GM18867 (cell line): Measurements from ENCODE around the gene PCBD1.

Experiments
- ATAC-seq: cut with Tn5 transposase; IDR thresholded peaks from one replicate; pipeline ENCODE4 v1.9.1; 2021; ENCODE audit warnings: mild to moderate bottlenecking, moderate library complexity; ENCODE audit not compliant: unreplicated experiment

PCBD1 gene

DNA sequence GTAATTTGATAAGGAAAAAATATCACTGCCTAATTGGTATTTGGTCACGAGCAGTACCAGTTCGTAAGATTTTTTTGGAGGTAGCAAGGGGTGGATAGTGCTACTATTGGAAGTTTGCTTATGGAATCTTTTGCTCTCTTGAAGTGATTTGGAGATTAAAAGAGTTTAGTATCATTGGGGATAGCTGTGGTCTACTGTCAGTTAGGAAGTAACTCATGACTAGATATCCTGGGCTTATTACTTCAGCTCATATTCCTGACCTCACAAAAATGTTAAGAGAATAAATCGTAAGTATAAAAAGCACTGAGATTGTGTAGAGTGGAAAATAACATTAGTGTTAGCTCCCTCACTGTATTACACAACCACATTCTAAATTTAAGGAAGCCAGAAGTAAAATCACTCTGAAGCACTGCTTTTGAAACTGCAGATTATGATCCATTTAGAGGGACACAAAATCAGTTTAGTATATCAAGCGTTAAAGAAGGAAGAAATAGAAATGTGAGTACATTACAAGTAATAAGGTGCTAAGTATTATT is 50.0 kb downstream of the PCBD1 start:
- ATAC-seq = no peak

DNA sequence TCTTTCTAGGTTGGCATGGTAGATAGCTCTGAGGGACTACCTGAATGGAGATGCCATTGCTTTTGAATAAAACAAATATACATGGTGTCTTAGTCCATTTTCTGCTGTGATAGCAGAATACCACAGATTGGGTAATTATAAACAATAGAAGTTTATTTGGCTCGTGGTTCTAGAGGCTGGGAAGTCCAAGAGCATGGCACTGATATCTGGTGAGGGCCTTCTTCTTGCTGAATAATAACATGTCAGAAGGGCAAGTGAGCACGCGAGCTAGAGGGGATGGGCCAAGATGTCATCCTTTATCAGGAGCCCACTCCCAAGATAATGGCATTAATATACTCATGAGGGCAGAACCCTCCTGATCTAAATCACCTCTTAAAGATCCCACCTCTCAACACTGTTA is 50.7 kb downstream of the PCBD1 start:
- no peak for ATAC-seq

DNA sequence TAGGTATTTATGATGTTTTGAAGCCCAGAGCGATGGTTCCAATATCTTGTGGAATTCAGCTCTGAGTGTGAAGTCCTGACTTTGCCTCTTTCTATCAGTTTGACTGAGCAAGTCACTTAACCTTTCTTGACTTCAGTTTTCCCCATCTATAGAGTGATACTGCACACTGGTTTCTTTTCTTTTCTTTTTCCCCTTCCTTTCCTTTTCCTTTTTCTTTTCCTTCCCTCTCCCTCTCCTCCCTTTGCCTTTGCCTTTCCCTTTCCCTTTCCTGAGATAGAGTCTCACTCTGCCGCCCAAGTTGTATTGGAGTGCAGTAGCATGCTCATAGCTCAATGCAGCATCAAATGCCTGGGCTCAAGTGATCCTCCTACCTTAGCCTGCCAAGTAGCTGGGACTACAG is 52.0 kb downstream of the PCBD1 start:
- no peak for ATAC-seq

DNA sequence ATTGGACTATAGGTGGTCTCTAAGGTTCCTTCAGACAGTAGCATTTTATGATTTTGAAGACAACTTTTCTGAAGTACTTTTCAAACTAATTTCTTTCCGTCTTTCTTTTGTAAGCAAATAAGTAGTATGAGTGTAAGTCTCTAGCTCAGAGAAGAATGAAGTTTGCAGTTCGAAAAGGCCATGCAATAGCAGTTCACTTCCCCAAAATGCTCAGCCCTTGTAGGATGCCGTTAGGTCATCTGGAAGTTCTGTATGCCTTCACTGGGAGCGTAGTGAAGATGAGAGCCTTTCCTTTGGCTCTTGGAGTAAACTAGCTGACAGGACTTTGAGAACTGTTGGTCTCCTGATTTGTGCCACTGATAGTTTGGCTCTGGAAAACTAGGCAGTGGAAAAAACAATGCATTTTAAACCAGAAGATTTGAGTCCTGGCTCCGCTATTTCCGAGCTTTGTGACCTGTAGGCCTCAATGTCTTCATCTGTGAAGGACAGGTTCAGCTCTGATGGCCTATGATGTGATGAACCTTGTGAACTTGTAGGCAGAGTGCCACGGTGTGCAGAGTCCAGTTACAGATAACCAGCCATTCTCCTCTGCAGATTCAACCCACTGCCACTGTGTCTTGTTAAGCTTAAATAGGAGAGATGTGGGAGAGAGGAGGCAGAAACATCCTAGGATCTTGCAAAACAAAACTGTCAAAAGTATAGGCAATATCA is 53.8 kb downstream of the PCBD1 start:
- no peak for ATAC-seq

DNA sequence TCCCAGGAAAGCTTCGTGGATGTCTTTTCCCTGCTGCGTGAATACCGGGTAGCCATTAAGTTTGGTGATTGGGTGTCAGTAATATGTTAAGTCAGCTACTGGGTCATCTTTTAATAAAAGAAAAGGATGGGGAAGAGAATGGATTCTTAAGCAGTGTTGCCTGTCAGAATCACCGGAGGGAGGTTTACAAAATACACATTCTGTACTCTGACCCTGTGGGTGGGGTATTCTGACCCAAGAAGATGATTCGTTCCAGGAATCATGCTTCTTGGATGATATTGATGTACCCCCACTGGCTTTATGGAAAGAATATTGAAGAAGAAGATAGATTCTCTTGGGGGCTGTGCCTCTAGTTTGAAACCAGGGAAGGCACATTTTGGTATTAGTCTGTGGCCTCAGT is 54.3 kb downstream of the PCBD1 start:
- ATAC-seq = no peak

DNA sequence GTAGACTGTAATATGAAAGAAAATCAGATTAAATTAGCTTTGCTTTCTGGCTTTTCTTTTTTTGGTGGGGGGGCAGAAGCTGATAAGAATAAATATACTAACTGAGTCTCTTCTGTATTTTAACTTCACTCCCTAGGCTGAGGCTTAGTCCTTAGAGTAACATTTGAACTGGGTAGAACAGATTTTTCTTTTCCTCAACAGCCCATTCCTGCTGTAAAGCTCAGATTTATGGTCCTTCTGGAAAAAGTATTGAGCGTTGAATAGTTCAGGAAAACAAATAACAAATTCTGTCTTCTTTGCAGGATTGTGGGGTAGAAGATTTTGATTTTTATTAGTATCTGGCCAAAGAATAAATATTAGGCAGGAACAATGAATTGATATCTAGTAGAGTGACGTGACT is 54.8 kb downstream of the PCBD1 start:
- no peak for ATAC-seq
